Activated CD4-positive, alpha-beta T cell treated with anti-CD3 and anti-CD28 coated beads, Interleukin-2, Interleukin-6, amounts not matched to agents 100 ng/mL and 50 ng/mL, durations not matched to agents 16 hours and 8 hours (primary cell): ENCODE measurements around the gene CNPY3.

Source experiments
- DNase-seq: peaks from one replicate; pipeline ENCODE4 v3.0.0-alpha.2; 2020

The CNPY3 gene

GRCh38 chr6:42961020-42961470, 31.8 kb downstream of the CNPY3 start:
- DNase-seq: no peak

GRCh38 chr6:42962096-42962495, 32.8 kb downstream of the CNPY3 start:
- no peak for DNase-seq

GRCh38 chr6:42962502-42963178, 33.4 kb downstream of the CNPY3 start:
- no peak for DNase-seq

GRCh38 chr6:42963179-42963854, 34.0 kb downstream of the CNPY3 start:
- no peak for DNase-seq

- DNase-seq: peak; percentile 50
Measured at GRCh38 chr6:42963855-42964605, 34.8 kb downstream of the CNPY3 start.

GRCh38 chr6:42966571-42966970, 37.3 kb downstream of the CNPY3 start:
- no peak for DNase-seq

GRCh38 chr6:42967228-42967627, 37.9 kb downstream of the CNPY3 start:
- no peak for DNase-seq

GRCh38 chr6:42968126-42968701, 38.9 kb downstream of the CNPY3 start:
- no peak for DNase-seq

- DNase-seq: no peak
Measured at GRCh38 chr6:42968783-42969182, 39.5 kb downstream of the CNPY3 start.

GRCh38 chr6:42969431-42969830, 40.2 kb downstream of the CNPY3 start:
- no peak for DNase-seq

- no peak for DNase-seq
Measured at GRCh38 chr6:42969934-42970333, 40.7 kb downstream of the CNPY3 start.

- no peak for DNase-seq
Measured at GRCh38 chr6:42970871-42971612, 41.8 kb downstream of the CNPY3 start.

GRCh38 chr6:42971746-42972327, 42.6 kb downstream of the CNPY3 start:
- no peak for DNase-seq

GRCh38 chr6:42973926-42974325, 44.6 kb downstream of the CNPY3 start:
- no peak for DNase-seq

- DNase-seq: no peak
Measured at GRCh38 chr6:42974919-42975505, 45.7 kb downstream of the CNPY3 start.

- DNase-seq: no peak
Measured at GRCh38 chr6:42978487-42978838, 49.2 kb downstream of the CNPY3 start.

GRCh38 chr6:42978839-42979522, 49.7 kb downstream of the CNPY3 start, which contains the start of gene PEX6:
Gene PEX6, minus strand, starts transcription at chr6:42979181. Its CDS starts 31 bp downstream, at chr6:42979150.
- peak; percentile 97 for DNase-seq

- no peak for DNase-seq
Measured at GRCh38 chr6:42979523-42980177, 50.4 kb downstream of the CNPY3 start.

GRCh38 chr6:42981836-42982235, 52.6 kb downstream of the CNPY3 start:
- no peak for DNase-seq

- peak; percentile 99 for DNase-seq
Measured at GRCh38 chr6:42984001-42984923, 55.0 kb downstream of the CNPY3 start, which contains the start of gene PPP2R5D. Gene PPP2R5D, plus strand, starts transcription at chr6:42984570. Its CDS starts 108 bp downstream, at chr6:42984678.
